PFSK-1 (cell line): ENCODE data around the gene XPNPEP2.

Source experiments
- POLR2AphosphoS5 ChIP-seq: IDR thresholded peaks from 2 replicates; pipeline ENCODE4 v1.6.1; 2012; ENCODE audit warnings: low read depth, mild to moderate bottlenecking, control low read depth, low read length, moderate library complexity
- SIN3A ChIP-seq: IDR thresholded peaks from 2 replicates; pipeline ENCODE4 v1.6.1; 2012; ENCODE audit warnings: mild to moderate bottlenecking, low read length, moderate library complexity, borderline replicate concordance; ENCODE audit not compliant: insufficient read depth

GRCh38 chrX:129723511-129723910 lies 15.3 kb upstream of the XPNPEP2 start:
- TF ChIP-seq SIN3A (no peak), POLR2AphosphoS5 (no peak)
